GDM1 (cell line): ENCODE measurements around the gene DEDD2.
"Not testable (repeated sequence)": the region's sequence is repeated elsewhere in the genome, so short reads cannot be mapped to it uniquely, and the experiment has no call there.

Source experiments
- DNase-seq: peaks from one replicate; lab custom pipeline; 2025; lab: John Stamatoyannopoulos, UW

Gene DEDD2, protein sequence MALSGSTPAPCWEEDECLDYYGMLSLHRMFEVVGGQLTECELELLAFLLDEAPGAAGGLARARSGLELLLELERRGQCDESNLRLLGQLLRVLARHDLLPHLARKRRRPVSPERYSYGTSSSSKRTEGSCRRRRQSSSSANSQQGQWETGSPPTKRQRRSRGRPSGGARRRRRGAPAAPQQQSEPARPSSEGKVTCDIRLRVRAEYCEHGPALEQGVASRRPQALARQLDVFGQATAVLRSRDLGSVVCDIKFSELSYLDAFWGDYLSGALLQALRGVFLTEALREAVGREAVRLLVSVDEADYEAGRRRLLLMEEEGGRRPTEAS

DNA sequence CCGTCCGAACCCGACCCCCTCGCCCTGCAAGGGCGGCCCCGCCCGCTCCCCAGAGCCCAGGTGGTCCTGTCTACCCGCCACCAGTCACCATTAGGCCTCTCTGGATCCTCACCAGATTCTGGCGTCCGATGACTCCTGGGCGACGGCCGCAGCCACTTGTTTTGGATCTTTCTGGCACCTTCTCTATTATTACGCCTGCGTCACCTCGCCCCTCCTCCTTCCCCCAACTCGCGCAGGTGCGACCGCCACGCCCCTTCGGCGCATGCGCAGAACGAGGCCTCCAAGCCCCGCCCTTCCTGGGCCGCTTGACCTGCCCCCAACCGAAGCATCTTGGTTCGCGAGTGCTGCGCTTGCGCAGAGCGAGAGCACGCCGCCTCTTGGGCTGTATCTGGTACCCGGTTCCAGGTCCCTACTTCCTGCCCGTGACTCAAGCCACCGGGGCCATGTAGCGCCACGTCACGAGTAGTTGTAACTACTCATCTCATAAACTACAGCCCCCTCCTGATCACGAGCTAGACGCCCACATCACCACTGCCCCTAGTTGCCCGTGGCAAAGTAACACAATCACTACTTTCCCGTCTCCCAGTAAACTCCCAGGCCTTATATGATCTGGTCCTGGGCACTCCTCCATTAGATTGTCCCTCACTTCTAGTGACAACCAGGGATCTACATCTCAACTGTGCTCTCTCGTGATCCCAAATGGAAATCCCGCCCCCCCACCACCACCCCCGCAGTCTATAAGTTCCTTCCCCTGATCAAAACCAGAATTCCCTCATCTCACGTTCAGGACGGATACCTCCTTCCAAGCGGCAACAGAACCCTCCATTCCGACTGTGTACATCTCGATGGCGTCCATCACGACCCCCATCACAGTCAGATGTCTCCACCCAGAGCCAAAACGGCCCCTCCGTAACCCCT lies at the start of gene DEDD2:
TSS of gene DEDD2 (minus strand) at position 158 of the 918 bp plus-strand sequence. CDS start 670 bp downstream, outside the sequence.
- DNase-seq = peak; percentile 96

DNA sequence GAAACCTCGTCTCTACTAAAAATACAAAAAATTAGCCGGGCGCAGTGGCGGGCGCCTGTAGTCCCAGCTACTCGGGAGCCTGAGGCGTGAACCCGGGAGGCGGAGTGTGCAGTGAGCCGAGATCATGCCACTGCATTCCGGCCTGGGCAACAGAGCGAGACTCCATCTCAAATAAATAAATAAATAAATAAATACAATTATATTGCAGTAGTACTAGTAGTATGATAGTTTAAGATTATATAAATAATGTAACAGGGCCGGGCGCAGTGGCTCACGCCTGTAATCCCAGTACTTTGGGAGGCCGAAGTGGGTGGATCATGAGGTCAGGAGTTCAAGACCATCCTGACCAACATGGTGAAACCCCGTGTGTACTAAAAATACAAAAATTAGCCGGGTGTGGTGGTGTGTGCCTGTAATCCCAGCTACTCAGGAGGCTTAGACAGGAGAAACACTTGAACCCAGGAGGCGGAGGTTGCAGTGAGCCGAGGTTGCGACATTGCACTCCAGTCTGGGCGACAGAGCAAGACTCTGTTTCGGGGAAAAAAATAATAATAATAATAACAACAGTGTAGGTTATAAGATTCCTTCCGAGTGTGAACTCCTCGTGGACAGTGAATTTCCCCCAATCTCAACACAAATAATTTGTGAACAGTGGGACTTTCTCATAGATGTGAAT lies 49.6 kb upstream of the DEDD2 start:
- not testable (repeated sequence) for DNase-seq

DNA sequence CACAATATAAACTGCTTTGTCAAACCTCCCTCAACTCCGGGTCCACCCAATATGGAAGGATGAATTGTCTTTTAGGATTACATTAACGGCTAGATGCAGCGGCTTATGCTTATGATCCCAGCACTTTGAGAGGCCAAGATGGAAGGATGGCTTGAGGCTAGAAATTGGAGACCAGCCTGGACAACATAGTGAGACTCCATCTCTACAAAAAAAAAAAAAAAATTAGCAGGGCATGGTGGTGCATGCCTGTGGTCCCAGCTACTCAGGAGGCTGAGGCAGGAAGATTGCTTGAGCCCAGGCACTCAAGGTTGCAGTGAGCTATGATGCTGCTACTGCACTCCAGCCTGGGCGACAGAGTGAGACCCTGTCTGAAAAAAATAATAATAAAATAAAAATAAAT lies 48.6 kb upstream of the DEDD2 start:
- not testable (repeated sequence) for DNase-seq

DNA sequence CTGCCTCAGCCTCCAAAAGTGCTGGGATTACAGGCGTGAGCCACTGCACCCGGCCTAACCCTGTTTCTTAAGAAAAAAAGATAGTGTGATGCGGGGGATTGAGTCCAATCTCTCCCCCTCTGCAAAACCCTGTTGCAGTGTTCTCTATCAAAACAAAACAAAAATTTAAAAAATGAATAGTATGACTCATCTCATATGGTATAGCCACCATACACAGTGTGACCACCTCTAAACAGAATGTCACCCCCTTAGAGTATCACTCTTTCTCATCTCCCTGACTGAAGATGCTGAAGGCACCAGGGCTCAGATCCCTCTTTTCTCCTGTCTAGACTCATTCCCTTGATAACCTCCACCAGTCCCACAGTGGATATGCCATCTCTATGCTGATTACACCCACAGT lies 44.3 kb upstream of the DEDD2 start:
- no peak for DNase-seq

DNA sequence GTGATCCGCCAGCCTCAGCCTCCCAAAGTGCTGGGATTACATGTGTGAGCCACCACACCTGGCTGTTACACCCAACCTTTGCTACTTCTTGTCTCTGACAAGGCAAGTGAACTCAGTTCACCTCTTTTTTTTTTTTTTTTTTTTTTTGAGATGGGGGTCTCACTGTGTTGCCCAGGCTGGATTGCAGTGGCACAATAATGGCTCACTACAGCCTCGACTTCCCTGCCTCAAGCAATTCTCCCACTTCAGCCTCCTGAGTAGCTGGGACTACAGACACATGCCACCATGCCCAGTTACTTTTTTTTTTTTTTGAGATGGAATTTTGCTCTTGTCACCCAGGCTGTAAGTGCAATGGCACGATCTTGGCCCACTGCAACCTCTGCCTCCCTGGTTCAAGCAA lies 40.4 kb upstream of the DEDD2 start:
- not testable (repeated sequence) for DNase-seq

DNA sequence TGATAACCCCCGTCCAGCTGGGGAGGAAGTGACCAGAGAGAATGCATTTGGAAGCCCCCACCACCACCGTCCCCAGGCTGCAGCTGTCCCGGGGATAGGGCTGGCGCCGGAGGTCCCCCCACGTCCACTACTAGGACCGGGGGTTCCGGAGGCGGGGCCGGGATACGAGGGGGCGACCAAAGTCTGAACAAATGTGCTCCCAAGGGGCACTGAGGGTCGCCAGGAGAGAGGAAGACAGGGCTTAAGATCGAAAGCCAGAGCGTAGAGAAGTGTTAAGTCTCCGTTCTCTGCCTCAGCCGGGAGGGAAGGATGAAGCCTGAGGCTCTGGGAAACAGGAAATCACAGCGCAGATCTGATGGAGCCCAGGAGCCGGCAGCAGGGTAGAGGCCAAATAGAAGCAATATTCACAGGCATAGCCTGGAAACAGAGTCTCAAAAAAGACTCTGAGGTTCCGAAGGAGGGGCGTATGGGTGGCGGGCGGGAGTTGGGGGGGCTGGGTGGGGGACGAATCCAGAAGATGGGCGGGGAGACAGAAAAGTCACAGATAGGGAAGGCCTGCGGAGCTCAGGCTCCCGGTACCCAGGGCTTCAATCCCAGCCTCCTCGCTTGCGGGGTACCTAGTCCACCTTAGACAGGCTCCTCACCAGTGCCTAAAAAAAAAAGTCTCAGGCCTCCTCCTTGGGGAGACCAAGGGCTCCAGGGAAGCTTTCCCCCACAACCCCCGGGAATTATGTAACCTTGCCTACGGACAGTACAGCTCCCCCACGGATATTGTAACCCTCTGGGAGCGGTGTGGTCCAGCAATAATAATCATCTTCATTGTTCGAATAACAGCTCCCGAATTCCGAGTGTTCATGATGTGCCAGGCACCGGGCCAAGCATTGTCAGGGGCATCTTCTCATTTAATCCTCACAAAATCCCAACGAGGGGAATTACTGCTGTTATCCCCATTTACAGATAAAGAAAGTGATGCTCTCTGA lies 38.6 kb upstream of the DEDD2 start:
- no peak for DNase-seq

DNA sequence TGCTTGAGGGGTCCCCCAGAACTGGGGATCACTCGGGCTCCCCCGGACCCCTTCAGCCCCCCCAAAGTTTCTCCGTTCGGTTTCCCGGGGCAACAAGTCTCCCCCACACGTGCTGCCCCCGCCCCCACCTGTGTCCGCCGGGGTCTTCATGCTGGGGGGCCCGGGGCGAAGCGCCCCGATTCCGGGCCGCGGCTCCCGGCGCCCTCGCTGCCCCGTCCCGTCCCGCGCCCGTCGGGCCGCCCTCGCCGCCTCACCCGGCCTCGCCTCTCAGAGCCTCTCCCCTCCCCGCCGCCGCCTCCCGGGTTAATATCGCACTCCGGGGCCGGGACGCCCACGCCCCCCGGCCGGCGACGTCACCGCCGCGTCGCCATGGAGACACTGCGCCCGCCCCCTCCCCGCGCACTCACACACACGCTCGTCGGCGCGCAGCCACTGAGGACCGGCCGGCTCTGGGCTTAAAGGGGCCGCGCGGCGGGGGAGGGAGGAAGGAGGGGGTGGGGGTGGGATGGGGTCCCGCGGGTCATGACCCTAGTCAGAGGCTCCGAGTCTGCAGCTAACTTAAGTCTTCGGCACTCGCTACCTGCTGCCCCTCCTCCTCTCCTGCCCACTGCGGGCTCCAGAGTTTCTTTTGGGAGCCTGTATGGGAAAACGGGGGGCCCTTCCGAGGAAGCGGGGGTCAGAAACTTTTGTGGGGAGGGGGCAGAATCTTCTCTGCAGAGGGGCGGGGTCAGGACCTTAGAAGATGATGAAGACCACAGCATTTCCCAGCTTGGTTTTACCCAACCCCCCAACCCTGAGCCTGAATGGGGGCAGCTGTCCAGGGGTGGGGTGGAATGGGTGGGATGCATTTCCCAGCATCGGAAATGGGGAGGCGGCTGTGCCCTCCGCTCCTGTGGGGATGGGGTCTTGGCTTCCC lies 37.6 kb upstream of the DEDD2 start, which contains the start of gene ERF:
TSS of gene ERF (minus strand) at position 279 of the 916 bp plus-strand sequence. CDS start at position 150, 129 bp downstream.
- peak; percentile 91 for DNase-seq

DNA sequence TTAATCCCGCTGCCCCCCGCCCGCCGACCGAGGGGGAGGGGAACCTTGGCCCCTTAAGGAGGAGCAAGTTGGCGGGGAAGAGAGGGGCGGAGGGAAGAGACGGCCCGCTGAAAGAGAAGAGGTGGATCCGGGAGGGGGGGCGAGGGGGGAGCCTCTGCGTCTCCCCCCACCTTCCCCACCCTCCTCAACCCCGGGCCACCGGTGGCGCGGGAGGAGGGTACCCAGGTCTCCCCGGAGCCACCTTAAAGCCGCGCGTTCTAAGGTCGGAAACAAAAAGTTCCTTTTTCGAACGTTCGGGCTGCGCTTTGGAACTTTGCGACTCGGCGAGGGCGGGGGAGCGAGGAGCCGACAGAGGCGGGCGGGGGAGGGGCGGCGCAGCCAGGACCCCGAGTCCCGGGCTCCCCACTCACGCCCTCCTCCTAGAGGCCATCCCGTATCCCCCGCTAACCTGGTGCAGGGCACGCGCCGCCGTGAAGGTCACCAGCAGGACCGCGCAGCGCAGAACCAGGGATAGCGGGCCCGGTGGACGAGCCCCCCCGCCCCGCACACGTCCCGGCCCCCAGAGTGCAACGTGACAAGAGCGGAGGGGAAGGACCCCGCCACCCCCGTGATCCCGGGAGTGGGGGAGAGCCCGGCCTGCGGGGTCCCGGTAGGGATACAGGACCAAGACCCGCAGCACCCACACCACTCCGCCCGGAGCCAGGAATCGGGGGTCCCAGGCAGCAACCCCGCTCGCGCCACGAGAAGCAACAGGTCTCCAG lies 36.8 kb upstream of the DEDD2 start:
- peak; percentile 71 for DNase-seq

DNA sequence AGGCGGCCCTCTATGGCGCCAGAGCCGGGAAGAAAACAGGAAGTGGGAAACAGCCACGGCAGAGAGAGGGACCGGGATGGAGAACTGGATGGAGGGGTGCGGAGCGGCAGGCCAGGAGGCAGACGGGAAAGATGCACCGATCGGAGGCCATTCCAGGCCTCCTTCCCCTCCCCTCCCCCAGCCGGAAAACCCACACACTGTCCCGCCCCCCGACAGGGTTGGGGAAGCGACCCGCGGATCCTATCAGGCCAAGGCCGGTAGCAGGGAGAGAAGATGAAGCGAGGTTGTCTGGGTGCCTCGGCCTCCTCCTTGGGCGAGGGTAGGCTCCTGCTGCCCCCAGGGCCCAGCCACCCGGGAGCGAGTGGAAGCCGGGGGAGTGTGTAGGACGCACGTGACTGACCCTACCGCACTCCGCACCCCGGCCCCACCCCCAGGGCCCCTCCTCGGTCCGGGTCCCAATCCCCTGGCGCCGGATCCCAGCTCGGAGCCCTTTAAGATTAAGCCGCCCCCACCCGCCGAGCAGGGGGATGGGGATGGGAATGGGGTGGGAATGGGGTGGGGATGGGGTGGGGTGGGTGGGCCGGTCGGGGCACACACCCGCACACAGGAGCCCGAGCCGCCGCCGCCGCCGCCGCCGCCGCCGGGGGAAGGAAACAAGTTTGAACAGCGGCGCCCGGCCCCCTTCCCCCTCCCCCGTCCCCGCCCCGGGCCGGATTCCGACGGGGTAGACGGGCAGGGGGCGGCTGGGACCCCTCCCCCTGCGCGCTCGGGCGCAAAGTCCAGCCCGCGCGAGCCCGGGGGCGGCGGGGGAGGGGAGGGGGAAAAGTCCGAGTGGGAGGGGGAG lies 36.0 kb upstream of the DEDD2 start:
- DNase-seq = peak; percentile 57

DNA sequence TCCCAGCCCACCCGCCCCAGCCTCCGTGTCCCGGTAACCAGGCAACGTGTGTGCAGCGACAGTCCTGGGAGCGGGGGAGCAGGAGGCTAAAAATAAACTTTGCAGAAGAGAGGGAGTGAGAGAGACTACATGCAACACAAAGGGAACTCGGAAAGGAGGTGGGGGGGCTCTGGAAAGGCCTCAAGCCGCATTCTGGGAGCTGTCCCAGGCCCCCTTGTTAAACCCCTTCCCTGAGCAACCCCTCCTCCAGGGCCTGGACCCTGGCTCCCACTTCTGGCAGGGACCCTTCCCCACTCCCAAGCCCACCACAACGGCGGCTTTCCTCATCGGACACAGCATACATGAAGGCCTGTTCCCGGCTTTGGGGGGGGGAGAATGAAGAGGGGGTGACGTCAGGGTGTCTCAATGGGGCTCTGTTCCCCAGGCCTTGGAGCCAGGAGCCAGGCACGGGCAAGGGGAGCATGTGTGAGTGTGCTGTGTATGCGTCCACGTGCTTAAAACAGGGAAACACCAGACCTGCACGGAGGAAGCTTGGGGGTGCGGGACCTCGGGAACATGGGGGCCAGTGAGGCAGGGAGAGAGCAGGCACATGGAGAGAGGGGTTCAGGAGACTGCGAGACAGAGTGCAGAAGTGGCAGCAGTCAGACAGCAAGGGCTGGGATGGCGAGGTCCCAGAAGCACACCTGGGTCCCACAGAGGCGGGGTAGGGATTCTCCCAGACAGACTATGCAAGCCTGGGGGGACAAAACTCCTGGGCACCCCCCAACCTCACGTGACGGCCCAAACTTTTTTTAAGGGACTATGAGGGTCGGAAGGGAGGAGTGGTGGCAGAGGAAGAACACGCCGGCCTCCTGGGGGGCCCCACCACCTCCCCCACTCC lies 35.1 kb upstream of the DEDD2 start:
- DNase-seq = no peak

DNA sequence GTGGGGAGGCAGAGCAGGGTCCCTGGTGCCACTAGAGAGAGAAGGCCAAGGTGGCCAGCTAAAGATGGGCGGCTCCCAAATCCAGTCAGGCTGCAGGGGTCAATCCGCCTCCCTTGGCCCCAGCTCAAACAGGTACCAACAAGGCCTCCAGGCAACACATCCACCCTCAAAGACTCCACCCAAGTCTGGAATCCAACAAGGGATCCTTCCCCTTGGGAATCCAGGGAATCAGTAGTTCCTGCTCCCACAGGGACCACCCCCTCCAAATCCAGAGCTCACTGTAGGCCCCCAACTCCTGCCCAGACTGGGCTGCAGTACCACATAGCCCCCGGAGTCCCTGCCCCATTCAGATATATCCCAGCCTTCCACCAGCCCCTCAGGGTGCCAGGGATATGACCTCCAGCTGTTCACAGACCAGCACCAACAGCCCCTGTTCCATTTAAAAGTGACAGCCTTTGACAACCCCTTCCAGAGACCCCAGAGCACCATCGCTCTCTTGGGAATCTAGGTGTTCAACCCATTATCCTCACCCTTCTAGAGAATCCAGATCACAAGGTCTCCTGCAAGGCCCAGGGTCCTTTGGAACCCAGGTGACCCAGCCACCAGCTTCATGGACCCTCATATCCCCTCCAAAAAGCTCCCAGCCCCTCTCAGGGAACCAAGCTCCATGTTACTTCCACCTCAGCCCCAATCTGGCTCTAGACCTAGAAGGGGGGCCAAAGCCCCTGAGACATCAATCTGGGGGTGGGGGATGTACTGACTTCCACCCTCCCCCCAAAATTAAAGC lies 34.3 kb upstream of the DEDD2 start:
- no peak for DNase-seq

DNA sequence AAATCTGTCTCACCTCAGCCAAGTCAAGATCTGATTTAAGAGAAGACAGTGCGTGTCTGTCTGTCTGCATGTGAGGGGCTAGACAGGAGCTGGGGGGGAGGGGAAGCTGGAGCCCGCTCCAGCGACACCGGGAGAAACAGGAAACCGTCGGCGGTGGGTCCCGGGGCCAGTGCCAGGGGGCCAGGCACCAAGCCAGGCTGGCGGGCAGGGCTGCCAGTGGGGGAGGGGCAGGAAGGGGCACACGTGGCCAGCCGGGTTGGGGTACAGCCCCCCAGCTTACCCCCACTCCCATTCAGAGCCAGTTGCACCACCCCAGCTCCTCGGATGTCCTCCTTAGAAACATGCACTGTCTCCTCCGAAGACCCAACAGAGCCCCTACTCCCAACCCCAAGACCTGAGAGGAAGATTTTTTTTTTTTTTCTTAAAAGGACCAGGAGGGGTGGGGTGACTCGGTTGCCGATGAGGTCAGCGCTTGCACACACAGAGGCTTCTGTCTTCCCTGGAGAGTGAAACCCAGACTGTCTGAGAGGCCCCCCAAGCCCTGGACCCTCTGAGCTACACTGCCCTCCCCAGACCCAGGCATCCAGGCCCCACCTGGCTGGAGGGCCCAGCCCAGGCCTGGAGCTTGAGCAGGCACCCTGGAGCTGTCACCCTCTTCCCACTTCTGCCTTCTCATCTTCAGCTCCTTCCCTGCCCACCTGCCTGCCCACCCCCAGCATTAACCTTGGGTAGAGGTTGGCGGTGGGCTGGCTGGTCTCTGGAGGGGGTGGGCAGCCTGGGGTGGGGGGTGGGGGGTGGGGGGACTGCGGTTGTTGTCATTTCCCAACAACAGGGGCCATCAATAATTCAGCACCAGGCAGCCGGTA lies 33.4 kb upstream of the DEDD2 start:
- DNase-seq = no peak

DNA sequence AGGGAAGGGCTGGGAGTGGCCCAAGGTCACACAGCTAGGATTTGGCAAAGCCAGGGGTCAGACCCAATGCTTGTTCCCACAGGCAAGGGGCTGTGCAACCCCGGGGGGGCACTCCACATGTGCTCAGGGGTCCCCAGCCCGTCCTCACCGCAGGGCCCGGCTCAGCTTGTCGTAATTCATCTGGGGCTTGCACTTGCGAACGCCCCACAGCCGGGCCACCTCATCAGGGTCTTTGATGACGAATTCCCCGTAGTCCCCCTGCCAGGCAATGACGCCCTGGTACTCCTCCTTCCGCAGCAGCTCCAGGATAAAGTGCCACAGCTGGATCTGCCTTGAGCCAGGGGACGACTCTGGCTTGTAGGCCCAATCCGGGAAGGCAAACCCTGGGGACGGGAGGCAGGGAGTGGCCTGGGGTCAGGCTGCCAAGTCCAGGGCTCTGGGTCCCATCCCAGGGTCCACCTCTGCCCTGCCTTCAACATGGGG lies 32.7 kb upstream of the DEDD2 start:
- no peak for DNase-seq

DNA sequence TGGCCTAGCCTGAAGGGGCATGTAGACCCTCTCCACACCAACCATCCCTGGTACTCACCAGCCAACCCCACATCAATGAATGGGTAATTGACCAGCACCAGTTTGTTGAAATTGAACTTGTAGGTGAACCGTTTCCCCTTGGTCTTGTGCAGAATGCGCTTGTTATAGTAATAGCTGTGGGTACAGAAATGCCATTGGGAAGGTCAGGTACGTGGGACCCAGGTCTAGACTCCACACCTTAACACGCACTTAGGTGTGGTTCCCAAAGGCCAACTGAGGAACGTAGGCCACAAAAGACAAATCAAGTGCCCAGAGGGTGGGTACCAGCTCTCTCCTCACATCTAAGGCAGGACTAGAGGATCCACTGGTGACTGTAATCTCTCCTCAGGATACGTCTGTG lies 32.3 kb upstream of the DEDD2 start:
- no peak for DNase-seq

DNA sequence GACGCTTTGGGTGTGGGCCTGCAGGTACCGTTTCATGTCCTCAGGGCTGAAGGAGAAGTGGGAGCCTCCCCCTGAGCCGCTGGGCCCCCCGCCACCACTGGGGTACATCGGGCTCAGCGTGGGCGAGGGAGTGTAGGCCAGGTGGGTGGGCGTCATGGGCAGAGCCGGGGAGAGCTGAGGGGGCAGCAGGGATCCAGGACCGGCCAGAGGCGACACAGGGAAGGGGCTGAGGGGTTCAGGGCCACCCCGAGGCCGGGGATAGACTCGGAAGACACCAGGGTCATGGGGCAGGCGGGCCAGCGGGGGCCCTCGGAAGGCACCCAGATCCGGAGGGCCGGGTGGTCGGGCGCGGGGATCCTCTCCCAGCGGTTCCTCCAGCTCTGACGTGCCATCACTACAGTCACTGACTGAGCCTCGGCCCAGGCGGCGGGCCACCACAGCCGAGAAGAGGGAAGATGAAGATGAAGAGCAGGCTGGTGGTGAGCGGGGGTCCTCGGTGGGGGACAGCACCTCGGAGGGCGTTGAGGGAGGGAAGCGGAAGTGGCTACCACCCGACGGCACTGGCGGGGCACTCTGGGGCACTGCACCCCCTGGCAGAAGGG lies 31.8 kb upstream of the DEDD2 start:
- no peak for DNase-seq
